ENCODE results near the gene NBPF15. TPM values are rescaled to one million over a fixed set of nuclear protein-coding genes. Genes with fewer than 3 reads are reported as not detected.
"Not testable (repeated sequence)": the region's sequence is repeated elsewhere in the genome, so short reads cannot be mapped to it uniquely, and the experiment has no call there.

The NBPF15 gene
- total RNA-seq, 4 donors from 2014 or later, result 16.5 to 31.5 (median 23.4) TPM

GRCh38 chr1:144371651-144372050, 89.8 kb downstream of the NBPF15 start:
- not testable (repeated sequence) for DNase-seq (ENCODE audit: low spot score); ATAC-seq (ENCODE audit: low FRiP score)

Small RNAs within 50 kb of the gene (small RNA-seq; reads per million reads assigned to genes)
- gene AC246785.4 (not detected), gene RNVU1-15 (not detected)

Other genes starting within 250 kb of the NBPF15 start
- gene PPIAL4E, start 88.0 kb downstream of the NBPF15 start, total RNA-seq, result not detected
- gene PPIAL4F, start 131.2 kb upstream of the NBPF15 start, total RNA-seq, result not detected

Data from omental fat pad (tissue), 4 donors.